Body of pancreas (tissue), 4 donors: Measurements from ENCODE around the gene CENATAC. TPM values are rescaled to one million over a fixed set of nuclear protein-coding genes. Genes with fewer than 3 reads are reported as not detected.
A peak's percentile ranks its signal among the peaks of the same experiment; 100 is the strongest.
"Not testable (repeated sequence)": the region's sequence is repeated elsewhere in the genome, so short reads cannot be mapped to it uniquely, and the experiment has no call there.

ENCODE experiments used
- ATAC-seq: fragments of 150-250 bp; one replicate; pipeline ENCODE4 v1.9.1; 2016
- DNase-seq, 4 donors: peaks; one replicate each; pipeline ENCODE4 v3.0.0-alpha.2; 2019
- H3K27ac ChIP-seq, 4 donors: fragments of 200-600 bp; sonication (generic); 1 replicate in 3 of 4; 2 replicates in 1 of 4; pipeline versions ENCODE4 v1.5.1 to v1.6.1; 2016 to 2019; ENCODE audit warnings: mild to moderate bottlenecking in 1 of 4, mixed read lengths in 1 of 4, moderate library complexity in 1 of 4
- H3K27me3 ChIP-seq, 2 donors: fragments of 200-600 bp; sonication (generic); one replicate each; pipeline ENCODE4 v1.6.0; 2016; ENCODE audit warnings: mild to moderate bottlenecking in 1 of 2
- H3K36me3 ChIP-seq, 2 donors: fragments of 200-600 bp; sonication (generic); replicated peaks in 1 of 2; 2 replicates each; pipeline ENCODE4 v1.5.1; 2016; ENCODE audit warnings: low read depth in 2 of 2; ENCODE audit not compliant: insufficient read depth in 1 of 2
- H3K4me1 ChIP-seq: fragments of 200-600 bp; sonication (generic); one replicate; pipeline ENCODE4 v1.6.0; 2016
- H3K4me3 ChIP-seq, 2 donors: fragments of 200-600 bp; sonication (generic); 1 replicate in 1 of 2; 2 replicates in 1 of 2; pipeline ENCODE4 v1.5.1; 2016 to 2019
- H3K9me3 ChIP-seq, 3 donors: fragments of 200-600 bp; sonication (generic); 1 replicate in 2 of 3; 2 replicates in 1 of 3; pipeline ENCODE4 v1.5.1; 2016
- CTCF ChIP-seq, 7 experiments: fragments of 450-650 bp in 4 of 7; fragments of 200-600 bp in 3 of 7; sonication (generic) in 3 of 7; IDR thresholded peaks; one replicate each; pipeline ENCODE4 v1.5.1; 2016 to 2019; ENCODE audit warnings: antibody characterized with exemption in 7 of 7
- POLR2A ChIP-seq, 3 donors: fragments of 450-650 bp; IDR thresholded peaks; one replicate each; pipeline ENCODE4 v1.6.1; 2016; ENCODE audit warnings: antibody characterized with exemption in 3 of 3, mild to moderate bottlenecking in 2 of 3
- WGBS, 2 donors: methylation state at CpG; one replicate each; pipeline ENCODE4 v1.1.5; 2017; 5-methylcytosine and 5-hydroxymethylcytosine counted together
- intact Hi-C: fragments of 100-400 bp; cut with DNase I; formaldehyde crosslinking; loops from one replicate; pipeline ENCODE4 v1.15.1; 2023
- total RNA-seq, 2 donors: library from RNA; depleted of rRNA; stranded (reverse); fragments of >200 nt; gene quantifications; one replicate each; pipeline ENCODE4 v1.1.0, GENCODE V29; 2016

CENATAC gene
- total RNA-seq, 2 donors from 2014 or later: 68.7 to 95.9 TPM

GRCh38 chr11:119016216-119017009 lies 18.5 kb downstream of the CENATAC start:
- Histone ChIP-seq H3K27me3 (no peaks in the 10 kb centered on the region), H3K4me3 (no peak overlapping the region), H3K9me3 (no peaks in the 10 kb centered on the region), H3K4me1 (peaks cover 44% of the 10 kb centered on the region), H3K27ac (peak overlapping the region in 1 of 4 donors; percentile 91), H3K36me3 (peaks cover 0 to 3% of the 10 kb centered on the region in 2 donors)
- DNase-seq (no peak), ATAC-seq (no peak)
- WGBS, 2 donors: 57 to 61% methylated on average over 14 of the region's 14 CpGs
- TF ChIP-seq CTCF (IDR thresholded peaks at IDR 0.05): no peak
- no peak for TF ChIP-seq POLR2A (IDR thresholded peaks at IDR 0.05)
- intact Hi-C loops: no loop called here

DNA sequence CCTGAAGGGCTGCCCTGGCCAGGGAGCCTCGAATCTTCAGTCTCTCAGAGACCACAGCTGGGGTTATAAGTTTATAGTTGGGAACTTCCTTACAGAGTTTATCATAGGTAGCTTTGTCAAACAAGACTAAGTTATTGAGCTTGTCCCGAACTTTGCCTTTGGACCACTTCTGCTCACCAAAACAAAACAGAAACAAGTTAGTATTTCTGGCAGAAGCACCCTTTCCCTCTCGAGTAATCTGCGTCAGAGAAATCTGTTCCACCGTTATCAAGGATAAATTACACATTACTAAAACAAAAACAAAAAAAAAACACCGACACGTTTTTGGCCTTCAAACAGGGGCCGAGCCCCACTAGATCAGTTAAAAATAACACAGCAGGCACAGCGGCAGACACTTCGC lies 19.4 kb downstream of the CENATAC start:
- DNase-seq, H3K27me3 ChIP-seq, ATAC-seq, H3K9me3 ChIP-seq, H3K36me3 ChIP-seq, intact Hi-C loops: not testable (repeated sequence)
- Histone ChIP-seq H3K4me3 (peak overlapping the region; percentile 88 to 90), H3K4me1 (peaks cover 53% of the 10 kb centered on the region), H3K27ac (peak overlapping the region in 3 of 4 donors; percentile 83 to 96 (median 91))
- 0 to 1% methylated on average over 10 of the region's 10 CpGs for WGBS, 2 donors

- DNase-seq: peak; percentile 94 to 97 (median 95)
- Histone ChIP-seq H3K27me3 (no peaks in the 10 kb centered on the region), H3K36me3 (peaks cover 0 to 3% of the 10 kb centered on the region in 2 donors), H3K4me3 (peak within 1 kb of the TSS; percentile 88 to 90), H3K4me1 (peaks cover 60% of the 10 kb centered on the region), H3K9me3 (no peaks in the 10 kb centered on the region), H3K27ac (peak within 1 kb of the TSS; percentile 83 to 96 (median 92))
- intact Hi-C loops: no loop called here
- TF ChIP-seq POLR2A (IDR thresholded peaks at IDR 0.05) (peak; percentile 33 to 83 (median 80)), CTCF (IDR thresholded peaks at IDR 0.05) (no peak)
- 0% methylated on average over 18 to 63 of the region's 63 CpGs for WGBS, 2 donors
- ATAC-seq: peak; percentile 92
Observed at GRCh38 chr11:119018074-119018938, 20.4 kb downstream of the CENATAC start, which contains the start of the genes RPS25 and TRAPPC4. Gene RPS25, minus strand, starts transcription at chr11:119018343. Its CDS starts 59 bp downstream, at chr11:119018284. Gene TRAPPC4, plus strand, starts transcription at chr11:119018766. Its CDS starts 30 bp downstream, at chr11:119018796.

GRCh38 chr11:119019996-119020395 lies 22.1 kb downstream of the CENATAC start:
- H3K4me3 ChIP-seq: no peak overlapping the region
- ATAC-seq (no peak), DNase-seq (no peak)
- peaks cover 0 to 3% of the 10 kb centered on the region in 2 donors for H3K36me3 ChIP-seq
- H3K9me3 ChIP-seq: no peaks in the 10 kb centered on the region
- intact Hi-C loops: no loop called here
- peak overlapping the region in 3 of 4 donors; percentile 83 to 96 (median 91) for H3K27ac ChIP-seq
- H3K27me3 ChIP-seq: no peaks in the 10 kb centered on the region
- H3K4me1 ChIP-seq: peaks cover 76% of the 10 kb centered on the region
- TF ChIP-seq CTCF (IDR thresholded peaks at IDR 0.05): no peak
- TF ChIP-seq POLR2A (IDR thresholded peaks at IDR 0.05): no peak
- WGBS, 2 donors: 12 to 17% methylated on average over 2 of the region's 2 CpGs

DNA sequence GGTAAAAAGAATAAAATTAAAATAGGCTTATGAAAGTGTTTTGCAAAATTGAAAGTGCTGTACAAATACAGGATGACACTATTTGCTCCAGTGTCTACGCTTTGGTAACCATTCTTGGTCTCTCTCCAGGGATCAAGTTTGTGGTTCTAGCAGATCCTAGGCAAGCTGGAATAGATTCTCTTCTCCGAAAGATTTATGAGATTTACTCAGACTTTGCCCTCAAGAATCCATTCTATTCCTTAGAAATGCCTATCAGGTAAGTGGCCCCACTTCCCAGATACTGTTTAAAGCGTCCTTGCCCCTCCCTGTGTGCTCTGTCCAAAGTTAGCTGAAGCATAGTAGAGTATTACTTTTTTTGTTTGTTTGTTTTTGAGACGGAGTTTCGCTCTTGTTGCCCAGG lies 23.7 kb downstream of the CENATAC start:
- Histone ChIP-seq H3K36me3 (peaks cover 0 to 2% of the 10 kb centered on the region in 2 donors), H3K27me3 (no peaks in the 10 kb centered on the region), H3K4me1 (peaks cover 78% of the 10 kb centered on the region), H3K9me3 (no peaks in the 10 kb centered on the region), H3K27ac (peak overlapping the region; percentile 36 to 91 (median 74)), H3K4me3 (no peak overlapping the region)
- ATAC-seq (no peak), DNase-seq (no peak)
- no peak for TF ChIP-seq CTCF (IDR thresholded peaks at IDR 0.05)
- TF ChIP-seq POLR2A (IDR thresholded peaks at IDR 0.05): no peak
- WGBS, 2 donors: 67 to 70% methylated on average over 5 of the region's 5 CpGs
- intact Hi-C loops: no loop called here
